ENCODE measurements around the gene KMT2C.
A peak's percentile ranks its signal among the peaks of the same experiment; 100 is the strongest.

KMT2C gene

DNA sequence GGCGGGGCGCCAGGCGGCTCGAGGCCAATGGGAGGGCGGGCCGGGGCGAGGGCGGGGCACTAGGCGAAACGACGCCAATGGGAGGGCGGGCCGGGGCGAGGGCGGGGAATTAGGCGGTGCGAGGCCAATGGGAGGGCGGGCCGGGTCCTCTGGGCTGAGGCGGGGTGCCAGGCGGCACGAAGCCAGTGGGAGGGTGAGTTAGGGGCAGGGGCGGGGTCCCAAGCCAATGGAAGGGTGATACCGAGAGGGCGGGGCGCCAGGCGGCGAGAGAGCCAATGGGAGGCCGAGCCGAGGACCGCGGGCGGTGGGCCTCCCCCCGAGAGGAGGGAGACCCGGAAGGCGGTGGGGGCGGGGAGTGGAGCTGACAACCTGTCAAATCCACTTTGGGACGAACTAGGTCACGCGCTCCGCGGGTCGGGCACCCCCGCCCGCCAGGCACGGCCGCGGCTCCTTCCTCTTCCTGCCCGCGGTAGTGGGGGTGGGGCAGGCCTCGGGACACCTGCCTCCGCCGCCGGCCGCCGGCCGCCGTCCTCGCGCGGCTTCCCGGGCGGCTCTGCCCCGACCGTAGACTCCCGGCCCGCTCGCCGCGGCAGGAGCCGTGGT lies 28.0 kb upstream of the KMT2C start:
- Histone ChIP-seq H3K4me3 (ENCODE audit: low read depth, low read length, poor library complexity, severe bottlenecking) (peak overlapping the region; percentile 86), H3K9ac (ENCODE audit: low read length) (peak overlapping the region; percentile 98), H3K27me3 (ENCODE audit: insufficient read depth, low read length) (no peaks in the 10 kb centered on the region), H4K20me1 (ENCODE audit: insufficient read depth, low read length) (no peaks in the 10 kb centered on the region), H3F3A (ENCODE audit: insufficient read depth, low read length) (no peaks in the 10 kb centered on the region), H3K27ac (ENCODE audit: low read depth, low read length, poor library complexity, severe bottlenecking) (peak overlapping the region; percentile 69), H3K9me3 (ENCODE audit: low read length) (0 out of 2 replicates have a peak, but pooled peaks cover 3% of the 10 kb centered on the region), H3K4me2 (ENCODE audit: low read length) (peak overlapping the region; percentile 78), H3K4me1 (ENCODE audit: insufficient read depth, low read length, severe bottlenecking) (peaks cover 31% of the 10 kb centered on the region), H2AFZ (ENCODE audit: low read length) (no peak overlapping the region), H3K9me2 (ENCODE audit: low read depth, low read length) (no peaks in the 10 kb centered on the region), H3K79me2 (ENCODE audit: insufficient read depth, low read length) (no peaks in the 10 kb centered on the region), H3K36me3 (ENCODE audit: insufficient read depth, low read length) (no peaks in the 10 kb centered on the region)
- no peak for TF ChIP-seq CTCF (IDR thresholded peaks at IDR 0.05; ENCODE audit: low read length)

- H3K4me2 ChIP-seq (ENCODE audit: low read length): peak overlapping the region; percentile 98
- H3K27ac ChIP-seq (ENCODE audit: low read depth, low read length, poor library complexity, severe bottlenecking): peak overlapping the region; percentile 49
- no peaks in the 10 kb centered on the region for H3K9me2 ChIP-seq (ENCODE audit: low read depth, low read length)
- H3K9ac ChIP-seq (ENCODE audit: low read length): peak overlapping the region; percentile 87
- no peaks in the 10 kb centered on the region for H3K27me3 ChIP-seq (ENCODE audit: insufficient read depth, low read length)
- TF ChIP-seq EZH2 (IDR thresholded peaks at IDR 0.05; ENCODE audit: borderline replicate concordance, low read length) (no peak), CTCF (IDR thresholded peaks at IDR 0.05; ENCODE audit: low read length) (no peak)
- H3K4me3 ChIP-seq (ENCODE audit: low read depth, low read length, poor library complexity, severe bottlenecking): peak overlapping the region; percentile 73
- H3K36me3 ChIP-seq (ENCODE audit: insufficient read depth, low read length): no peaks in the 10 kb centered on the region
- no peaks in the 10 kb centered on the region for H3K9me3 ChIP-seq (ENCODE audit: low read length)
- no peaks in the 10 kb centered on the region for H3K79me2 ChIP-seq (ENCODE audit: insufficient read depth, low read length)
- no peaks in the 10 kb centered on the region for H3F3A ChIP-seq (ENCODE audit: insufficient read depth, low read length)
- no peaks in the 10 kb centered on the region for H4K20me1 ChIP-seq (ENCODE audit: insufficient read depth, low read length)
- H3K4me1 ChIP-seq (ENCODE audit: insufficient read depth, low read length, severe bottlenecking): peaks cover 31% of the 10 kb centered on the region
- H2AFZ ChIP-seq (ENCODE audit: low read length): no peak overlapping the region
Observed at GRCh38 chr7:152462995-152463708, 27.3 kb upstream of the KMT2C start.

DNA sequence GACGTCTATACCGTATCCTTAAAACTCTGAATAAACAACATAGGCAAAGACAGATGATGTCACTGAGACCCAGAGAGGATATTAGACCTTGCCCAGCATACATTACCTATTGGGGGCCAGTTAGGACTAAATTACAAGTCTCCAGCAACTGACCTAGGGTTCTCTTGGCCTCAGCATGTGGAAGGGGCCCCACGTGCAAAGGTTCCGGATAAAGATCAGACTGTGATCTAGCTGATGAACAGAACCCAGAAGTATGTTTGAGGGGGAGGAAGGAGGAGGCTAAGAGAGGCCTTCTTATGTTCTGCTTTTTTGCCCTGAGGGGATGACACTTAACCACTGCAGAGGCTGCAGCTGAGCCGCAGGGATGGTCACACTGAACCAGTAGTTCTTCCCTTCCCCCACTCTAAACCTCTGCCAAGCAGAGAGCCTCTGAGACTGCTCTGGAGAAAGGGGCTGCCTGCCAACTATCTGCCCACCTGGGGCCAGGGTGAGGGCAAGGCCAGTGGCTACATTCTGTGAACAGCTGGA lies 24.0 kb upstream of the KMT2C start:
- no peaks in the 10 kb centered on the region for H3F3A ChIP-seq (ENCODE audit: insufficient read depth, low read length)
- H3K4me3 ChIP-seq (ENCODE audit: low read depth, low read length, poor library complexity, severe bottlenecking): peak overlapping the region; percentile 24
- peak overlapping the region; percentile 63 for H3K4me2 ChIP-seq (ENCODE audit: low read length)
- TF ChIP-seq CTCF (IDR thresholded peaks at IDR 0.05; ENCODE audit: low read length) (no peak), EZH2 (IDR thresholded peaks at IDR 0.05; ENCODE audit: borderline replicate concordance, low read length) (no peak)
- peak overlapping the region; percentile 89 for H3K27ac ChIP-seq (ENCODE audit: low read depth, low read length, poor library complexity, severe bottlenecking)
- no peaks in the 10 kb centered on the region for H3K79me2 ChIP-seq (ENCODE audit: insufficient read depth, low read length)
- H3K36me3 ChIP-seq (ENCODE audit: insufficient read depth, low read length): no peaks in the 10 kb centered on the region
- H3K4me1 ChIP-seq (ENCODE audit: insufficient read depth, low read length, severe bottlenecking): peaks cover 26% of the 10 kb centered on the region
- H4K20me1 ChIP-seq (ENCODE audit: insufficient read depth, low read length): no peaks in the 10 kb centered on the region
- peak overlapping the region; percentile 63 for H3K9ac ChIP-seq (ENCODE audit: low read length)
- H2AFZ ChIP-seq (ENCODE audit: low read length): peak overlapping the region; percentile 77
- H3K27me3 ChIP-seq (ENCODE audit: insufficient read depth, low read length): no peaks in the 10 kb centered on the region
- no peaks in the 10 kb centered on the region; the same call in 1 of the 2 replicates for H3K9me3 ChIP-seq (ENCODE audit: low read length)
- no peaks in the 10 kb centered on the region for H3K9me2 ChIP-seq (ENCODE audit: low read depth, low read length)
